ENCODE measurements around the gene STUB1.

GRCh38 chr16:702341-702740 lies 22.1 kb downstream of the STUB1 start:
- no peak for TF ChIP-seq CBX2 (IDR thresholded peaks at IDR 0.05; ENCODE audit: borderline replicate concordance, low read depth)
- TF ChIP-seq CTCF (IDR thresholded peaks at IDR 0.05): no peak
- no peak for TF ChIP-seq RNF2 (IDR thresholded peaks at IDR 0.05; ENCODE audit: borderline replicate concordance, low read depth)
- TF ChIP-seq POLR2A (IDR thresholded peaks at IDR 0.05; ENCODE audit: low read length): no peak
- TF ChIP-seq ZC3H11A (IDR thresholded peaks at IDR 0.05): no peak
- TF ChIP-seq MYC (IDR thresholded peaks at IDR 0.05; ENCODE audit: borderline replicate concordance, low read length): no peak
- TF ChIP-seq USF2 (IDR thresholded peaks at IDR 0.05): no peak
- no peak for TF ChIP-seq MAFK (IDR thresholded peaks at IDR 0.05; ENCODE audit: partially characterized antibody)
